NCI-H1436 treated with DMSO at 0.1 percent for 48 hours (cell line): ENCODE data around the gene RASGRF1.

ENCODE experiments used
- DNase-seq: peaks from one replicate; lab custom pipeline; 2025; lab: John Stamatoyannopoulos, UW

Gene RASGRF1

DNA sequence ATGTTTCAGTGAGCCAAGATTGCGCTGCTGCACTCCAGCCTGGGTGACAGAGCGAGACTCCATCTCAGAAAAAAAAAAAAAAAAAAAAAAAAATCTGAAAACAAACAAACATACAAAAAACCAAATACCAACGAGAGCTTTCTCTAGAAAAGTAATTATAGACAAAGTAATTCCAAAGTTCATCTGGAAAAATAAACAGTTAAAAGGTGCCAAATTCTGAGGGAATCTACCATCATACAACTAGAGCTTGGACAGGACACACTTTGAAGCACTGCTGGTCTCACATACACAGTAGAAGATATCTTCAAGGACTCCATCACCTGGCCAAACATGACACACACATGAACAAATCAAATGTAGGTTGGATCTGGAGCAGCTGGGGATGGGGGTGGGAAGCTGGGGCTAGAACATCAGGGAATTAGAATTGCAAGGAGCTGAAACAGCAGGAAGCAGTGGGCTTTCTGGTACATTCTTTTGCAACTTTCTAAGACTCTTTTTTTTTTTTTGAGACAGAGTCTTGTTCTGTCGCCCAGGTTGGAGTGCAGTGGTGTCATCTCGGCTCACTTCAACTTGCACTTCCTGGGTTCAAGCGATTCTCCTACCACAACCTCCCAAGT is 104.6 kb downstream of the RASGRF1 start:
- no peak for DNase-seq

DNA sequence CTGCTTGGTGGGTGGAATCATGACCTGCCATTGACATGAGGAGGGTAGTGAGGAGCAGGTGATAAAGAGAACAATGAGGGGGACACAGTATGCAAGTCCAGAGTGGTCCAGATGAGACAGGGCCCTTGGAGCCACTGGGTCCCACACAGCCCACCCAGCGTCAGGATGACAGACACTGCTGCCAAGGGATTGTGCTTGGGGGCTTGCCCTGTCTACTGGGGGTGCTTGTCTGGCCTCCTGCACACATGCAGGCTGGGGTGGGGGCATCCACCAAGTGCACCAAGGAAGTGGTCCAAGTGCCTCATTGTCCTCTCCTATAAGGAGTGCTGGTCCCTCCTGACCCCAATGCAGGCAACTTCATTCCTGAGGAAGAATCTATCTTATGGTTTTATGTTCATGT is 106.5 kb downstream of the RASGRF1 start:
- DNase-seq, result no peak

DNA sequence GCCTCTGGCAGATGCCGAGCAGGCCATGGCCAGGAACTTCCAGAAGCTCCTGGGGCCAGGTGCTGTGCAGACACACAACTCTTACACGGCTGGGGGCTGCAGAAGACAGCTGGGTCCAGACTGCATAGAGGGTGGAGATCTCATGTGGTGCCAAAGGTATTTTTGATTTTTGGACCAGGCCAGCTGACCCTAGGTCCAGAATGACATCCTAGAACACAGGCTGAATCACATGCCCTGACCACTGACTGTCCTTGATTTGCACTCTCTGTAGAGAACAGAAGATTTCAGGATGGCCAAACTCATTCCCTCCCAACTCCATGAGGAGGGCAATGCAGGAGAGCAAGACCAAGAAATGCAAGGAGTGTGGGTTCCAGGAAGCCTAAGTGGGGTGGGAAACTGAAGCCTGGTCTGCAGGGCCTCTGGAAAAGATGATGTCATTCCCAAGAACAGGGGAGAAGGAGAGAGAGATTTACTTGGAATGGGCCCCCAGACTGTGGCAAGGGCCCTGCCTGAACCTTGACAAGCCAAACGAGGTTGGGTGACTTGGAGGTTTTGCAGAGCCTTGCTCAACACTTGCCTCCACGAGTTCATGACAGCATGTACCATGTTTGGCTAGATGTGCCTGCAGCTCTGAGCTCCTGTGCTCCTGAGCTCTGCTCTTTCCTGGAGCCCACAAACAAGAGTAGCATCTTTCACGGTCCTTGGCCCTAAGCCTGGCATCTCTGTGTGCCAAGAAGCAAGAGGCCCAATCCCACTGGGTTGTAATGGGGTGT is 107.2 kb downstream of the RASGRF1 start:
- no peak for DNase-seq

DNA sequence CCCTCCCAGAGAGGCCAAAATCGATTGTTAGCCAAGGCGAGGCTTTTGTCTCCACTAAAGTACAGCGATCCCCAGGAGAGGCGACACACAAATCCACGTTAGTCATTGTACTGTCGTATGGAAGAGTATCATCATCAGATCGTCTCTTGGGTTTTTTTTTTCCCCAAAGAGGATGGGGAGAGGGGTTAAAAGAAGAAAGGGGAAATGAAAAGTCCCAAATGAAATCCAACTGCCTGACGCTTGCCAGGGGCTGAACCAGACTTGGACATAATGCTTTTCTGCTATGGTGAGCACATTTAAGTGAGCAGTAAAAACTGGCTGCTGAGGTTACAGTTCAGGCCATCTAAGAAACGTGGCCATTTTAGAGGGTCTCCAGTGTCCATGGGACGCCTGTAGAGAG is 107.8 kb downstream of the RASGRF1 start:
- DNase-seq, result no peak

DNA sequence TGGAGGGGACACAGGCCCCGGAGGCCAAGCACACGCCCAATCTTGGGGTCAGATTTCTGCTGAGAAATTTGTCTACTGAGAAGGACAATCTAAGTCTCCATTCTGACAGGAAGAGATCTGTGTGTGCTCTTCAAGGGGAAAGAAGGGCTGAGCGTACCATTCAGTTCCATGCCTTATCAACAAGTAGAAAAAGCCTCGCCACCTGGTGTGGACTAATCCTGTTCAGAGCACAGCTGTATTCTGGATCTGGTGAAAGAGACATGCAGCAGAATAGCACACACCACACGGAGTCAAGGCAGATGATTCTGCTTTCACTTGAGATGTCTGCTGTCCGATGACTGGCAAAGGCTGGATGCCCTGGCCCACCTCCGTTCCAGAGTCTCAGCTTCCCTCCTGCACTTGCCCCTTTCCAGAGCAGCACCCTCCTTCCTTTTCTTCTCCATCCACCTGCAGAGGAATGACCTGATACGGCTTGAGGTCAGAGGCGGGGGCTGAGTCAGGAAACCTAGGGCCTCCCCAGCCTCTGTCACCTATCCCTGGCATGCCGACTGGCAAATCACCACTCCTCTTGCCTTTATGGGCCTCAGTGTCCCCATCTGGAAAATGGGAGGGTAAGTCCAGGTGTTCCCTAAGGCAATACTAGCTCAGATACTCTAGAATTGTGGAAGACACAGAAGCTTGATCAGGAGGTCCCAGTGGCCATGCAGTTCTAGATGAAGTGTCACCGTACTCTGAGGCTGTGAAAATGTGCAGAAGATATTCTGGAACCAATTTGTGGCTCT is 108.9 kb downstream of the RASGRF1 start:
- DNase-seq, result no peak

DNA sequence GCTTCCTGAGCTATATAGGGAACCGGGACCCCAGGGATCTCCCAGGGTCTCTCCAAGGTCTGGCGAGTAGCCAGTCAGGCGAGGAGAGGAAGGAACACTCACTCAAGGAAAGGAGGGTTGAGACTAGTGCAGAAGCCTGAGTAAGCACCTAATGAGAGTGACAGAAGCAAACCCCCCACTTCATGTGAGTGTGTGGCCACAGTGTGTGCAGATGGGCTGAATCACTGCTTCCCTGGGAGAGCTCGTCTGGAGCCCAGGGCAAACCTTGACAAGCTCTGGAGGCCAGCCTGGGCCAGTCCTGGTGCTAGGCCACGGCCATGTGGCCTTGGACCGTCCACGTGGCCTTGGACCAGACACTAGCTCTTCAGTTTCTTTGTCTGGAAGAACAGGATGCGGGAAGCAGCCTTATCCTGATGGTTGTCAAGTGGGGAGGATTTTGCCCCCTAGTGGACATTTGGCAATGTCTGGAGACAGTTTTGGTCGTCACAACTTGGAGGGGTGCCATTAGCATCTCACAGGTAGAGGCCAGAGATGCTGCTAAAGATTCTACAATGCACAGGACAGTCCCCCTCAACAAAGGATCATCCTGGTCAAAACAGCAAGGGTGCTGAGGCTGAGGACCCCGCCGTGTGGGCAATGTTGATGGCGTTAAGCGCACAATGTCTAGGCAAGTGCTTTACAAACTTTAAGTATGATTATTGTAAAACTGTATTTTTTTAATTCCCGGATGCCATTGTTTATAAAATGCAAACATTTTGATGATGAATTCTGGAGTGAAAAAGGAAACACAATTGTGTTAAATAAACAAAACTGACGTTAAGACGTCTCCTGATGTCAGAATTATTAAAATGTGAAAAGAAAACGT is 110.9 kb downstream of the RASGRF1 start:
- DNase-seq, result no peak

DNA sequence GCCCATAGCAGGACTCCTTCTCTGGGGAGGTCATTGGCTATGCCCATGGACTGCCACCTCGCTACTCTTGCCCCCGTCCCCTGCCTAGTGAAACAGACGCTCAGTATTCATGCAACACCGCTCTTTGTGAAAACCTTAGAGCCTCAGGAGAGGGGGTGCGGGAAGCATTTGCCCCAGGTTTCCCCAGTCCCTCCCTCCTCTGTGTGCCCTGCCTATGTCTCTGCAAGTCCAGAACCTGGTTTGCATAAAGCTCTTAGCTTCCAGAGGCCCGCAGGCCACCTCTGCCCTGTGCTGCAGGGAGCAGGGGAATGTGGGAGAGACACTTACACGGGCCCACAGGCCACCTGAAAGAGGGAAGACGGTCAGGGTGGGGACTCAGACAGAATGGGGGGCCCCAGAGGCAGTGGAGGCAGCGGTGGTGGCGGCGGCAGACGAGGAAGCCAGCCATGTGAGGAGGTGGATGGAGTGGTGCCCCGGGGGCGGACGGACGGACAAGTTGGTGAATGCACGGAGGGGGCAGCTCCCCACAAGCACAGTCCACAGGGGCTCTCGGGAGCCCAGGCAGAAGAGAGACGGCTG is 111.9 kb downstream of the RASGRF1 start:
- no peak for DNase-seq

DNA sequence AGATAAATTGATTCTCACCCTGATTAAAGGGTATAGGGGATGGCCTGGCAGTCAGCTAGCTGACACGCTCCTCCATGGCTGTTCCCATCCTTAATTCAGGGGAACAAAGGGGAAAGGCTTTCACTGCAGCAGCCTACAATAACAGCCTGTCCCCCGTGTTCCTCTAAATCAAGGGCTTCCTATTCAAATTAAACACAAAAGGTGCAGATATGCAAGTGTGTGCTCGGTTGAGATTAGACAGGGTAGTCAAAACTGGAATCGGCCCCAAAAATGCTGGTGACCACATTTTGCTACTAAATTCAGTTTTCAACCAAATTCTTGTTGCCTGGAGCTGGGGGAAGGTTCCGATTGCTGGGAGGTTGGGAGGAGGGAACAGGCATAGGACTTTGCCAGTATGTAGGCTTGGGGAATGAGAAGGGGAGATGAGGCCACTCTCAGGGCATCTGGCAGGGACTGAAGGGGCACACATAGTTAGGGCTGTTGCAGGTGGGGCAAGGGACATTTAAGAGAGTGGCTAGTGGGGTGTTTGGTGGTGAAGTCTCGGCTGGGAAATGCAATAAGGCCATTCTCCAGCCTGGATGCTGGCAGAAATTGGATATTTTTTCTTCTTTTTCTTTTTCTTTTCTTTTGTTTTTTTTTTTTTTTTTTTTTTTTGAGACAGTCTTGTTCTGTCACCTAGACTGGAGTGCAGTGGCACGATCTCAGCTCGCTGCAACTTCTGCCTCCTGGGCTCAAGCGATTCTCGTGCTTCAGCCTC is 112.8 kb downstream of the RASGRF1 start:
- DNase-seq, result no peak

DNA sequence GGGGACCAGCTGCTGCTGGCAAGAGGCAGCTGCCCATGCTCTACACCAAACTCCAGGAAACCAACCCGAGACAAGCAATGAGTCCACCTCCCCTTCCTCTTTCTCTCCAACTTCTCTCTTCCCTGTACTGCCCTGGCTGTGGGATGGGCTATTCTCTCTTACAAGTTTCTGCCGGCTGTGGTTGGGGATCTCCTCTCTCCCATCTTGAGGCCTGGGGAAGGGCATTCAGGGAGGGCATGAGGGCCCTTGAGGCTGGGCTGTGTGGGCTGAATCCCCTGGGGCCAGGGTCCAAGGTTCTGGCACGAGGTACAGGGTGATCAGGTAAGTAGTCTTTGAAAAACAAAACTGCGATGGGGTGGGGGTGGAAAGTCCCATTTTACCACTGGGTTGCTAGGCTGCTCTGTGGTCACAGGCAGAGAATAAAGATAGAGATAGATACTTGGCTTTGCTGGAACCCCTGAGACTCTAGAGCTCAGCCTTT is 113.4 kb downstream of the RASGRF1 start:
- no peak for DNase-seq

DNA sequence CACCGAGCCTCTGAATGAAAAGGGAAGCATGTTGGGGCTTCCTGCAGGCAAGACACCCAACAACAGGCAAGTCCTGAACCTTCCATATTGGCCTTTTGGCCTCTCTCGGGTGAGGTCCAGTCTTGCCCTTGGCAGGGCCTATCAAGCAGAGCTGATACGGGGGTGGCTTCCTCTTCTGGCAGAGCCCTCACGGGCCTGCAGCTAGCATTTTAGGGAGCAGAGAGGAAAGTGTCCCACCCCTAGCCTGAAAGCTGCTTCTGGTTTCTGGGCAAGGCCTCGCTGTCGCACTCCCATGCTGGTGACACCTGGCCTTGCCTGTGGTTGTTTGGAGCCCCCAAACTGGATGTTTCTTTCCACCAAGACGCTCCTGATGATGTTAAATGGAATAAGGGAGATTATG is 113.9 kb downstream of the RASGRF1 start:
- DNase-seq, result no peak

DNA sequence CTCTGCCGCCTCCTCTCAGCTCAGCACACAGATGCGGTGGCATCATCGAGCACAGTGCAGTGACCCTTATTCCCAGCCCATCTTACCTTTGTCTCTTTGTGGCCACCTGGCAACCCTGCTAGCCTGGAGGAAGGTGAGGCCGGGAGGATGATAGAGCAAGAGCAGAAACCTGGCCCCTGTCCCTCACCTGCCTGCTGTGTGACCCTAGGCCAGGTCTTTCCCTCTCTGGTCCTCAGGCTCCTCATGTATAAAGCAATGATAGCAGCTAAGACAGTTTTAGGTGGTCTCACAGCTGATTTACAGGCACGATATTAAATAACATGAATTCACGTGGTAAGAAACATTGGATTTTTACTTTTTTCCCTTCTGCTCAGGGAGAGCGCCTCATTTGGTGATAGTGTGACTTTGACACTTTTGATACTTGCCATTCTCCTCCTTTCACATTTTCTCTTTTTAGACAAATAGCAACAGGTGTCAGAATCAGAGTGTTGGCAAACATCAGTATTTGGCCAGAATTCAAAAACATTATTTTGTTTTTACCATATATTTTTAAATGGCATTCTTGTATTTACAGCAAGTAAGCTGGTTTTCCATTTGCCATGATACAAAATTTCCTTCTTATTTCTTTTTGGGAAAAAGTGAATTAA is 116.2 kb downstream of the RASGRF1 start:
- DNase-seq, result no peak

DNA sequence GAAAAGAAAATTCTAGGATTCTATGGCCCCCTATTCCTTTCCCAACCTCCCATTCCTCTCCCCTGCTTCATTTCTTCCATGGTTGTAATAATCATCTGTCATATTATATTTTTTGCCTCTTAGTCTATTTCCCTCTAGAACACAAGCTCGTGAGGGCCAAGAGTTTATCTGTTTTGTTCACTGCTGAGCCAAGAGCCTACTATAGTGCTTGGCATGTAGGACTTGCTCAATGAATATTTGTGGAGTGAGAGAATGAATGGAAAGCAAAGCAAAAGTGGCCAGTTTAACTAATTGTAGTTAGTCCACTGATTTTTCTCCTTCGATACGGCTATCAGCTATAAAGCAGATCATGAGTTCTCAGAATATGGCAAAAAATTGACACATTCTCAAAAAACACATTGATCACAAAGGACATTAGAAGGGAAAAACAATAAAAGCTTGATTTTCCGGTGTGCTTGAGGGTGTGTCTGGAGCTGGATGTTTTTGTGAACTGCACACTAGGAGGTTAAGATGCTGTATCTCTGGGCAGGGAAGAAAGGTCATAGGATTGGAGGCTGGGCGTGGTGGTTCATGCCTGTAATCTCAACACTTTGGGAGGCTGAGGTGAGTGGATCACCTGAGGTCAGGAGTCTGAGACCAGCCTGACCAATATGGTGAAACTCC is 120.8 kb downstream of the RASGRF1 start:
- no peak for DNase-seq

DNA sequence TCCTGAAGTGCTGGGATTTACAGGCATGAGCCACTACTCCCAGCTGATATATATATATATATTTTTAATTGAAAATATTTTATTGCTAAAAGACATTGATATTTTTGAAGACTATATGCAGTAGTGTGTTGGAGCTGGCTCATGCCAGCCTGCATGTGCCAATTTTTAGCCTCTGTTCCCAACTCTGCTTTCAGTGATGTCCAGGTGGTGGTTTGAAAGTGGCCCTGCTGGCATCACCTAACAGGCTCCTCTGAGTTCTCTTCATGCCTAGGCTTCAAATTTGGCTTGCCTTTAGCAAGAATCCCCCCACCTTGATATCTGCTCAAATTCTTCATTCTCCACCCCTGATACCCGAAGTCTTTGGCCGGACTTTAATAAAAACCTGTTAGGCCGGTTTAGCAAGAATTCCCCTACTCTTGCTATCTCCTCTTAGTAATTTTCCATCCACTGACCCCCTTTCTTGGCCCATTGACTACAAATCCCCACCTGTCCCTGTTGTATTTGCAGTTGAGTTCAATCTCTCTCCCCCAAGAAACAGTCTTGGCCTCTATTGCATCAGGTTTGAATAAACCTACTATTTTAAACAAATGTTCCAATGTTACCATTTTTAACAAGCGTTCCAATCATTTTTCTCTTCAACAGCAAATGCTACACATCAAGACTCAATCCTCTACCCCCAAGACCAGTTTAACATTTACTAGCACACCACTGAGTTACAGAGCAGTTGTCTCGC is 121.9 kb downstream of the RASGRF1 start:
- DNase-seq, result no peak

DNA sequence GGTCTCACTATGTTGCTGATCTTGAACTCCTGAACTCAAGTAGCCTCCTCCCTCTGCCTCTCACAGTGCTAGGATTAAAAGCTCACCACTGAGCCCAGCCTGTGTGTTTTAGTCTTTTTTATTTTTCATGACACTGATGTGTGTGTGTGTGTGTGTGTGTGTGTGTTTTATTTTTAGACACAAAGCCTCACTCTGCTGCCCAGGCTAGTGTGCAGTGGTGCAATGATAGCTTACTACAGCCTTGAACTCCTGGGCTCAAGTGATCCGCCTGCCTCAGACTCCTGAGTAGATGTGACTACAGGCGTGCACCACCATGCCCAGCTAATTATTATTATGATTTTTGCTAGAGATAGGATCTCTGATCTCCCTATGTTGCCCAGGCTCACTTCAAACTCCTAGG is 122.5 kb downstream of the RASGRF1 start:
- DNase-seq, result no peak

DNA sequence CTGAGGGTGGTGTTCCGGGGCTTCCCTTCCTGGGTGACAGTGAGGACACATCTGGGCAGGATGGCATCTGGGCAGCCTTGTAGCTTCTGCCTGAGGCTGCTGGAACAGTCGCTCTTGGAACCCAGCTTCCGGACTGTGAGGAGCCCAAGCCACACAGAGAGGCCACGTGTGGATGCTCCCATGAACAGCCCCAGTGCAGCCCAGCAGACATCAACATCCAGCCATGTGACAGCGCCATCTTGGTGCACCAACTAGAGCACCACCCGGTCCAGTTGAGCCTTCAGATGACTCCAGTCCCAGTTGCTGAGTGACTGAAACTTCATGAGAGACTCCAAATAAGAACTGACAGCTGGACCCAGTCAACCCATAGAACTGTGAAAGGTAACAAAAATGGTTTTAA is 130.3 kb downstream of the RASGRF1 start:
- DNase-seq, result no peak

DNA sequence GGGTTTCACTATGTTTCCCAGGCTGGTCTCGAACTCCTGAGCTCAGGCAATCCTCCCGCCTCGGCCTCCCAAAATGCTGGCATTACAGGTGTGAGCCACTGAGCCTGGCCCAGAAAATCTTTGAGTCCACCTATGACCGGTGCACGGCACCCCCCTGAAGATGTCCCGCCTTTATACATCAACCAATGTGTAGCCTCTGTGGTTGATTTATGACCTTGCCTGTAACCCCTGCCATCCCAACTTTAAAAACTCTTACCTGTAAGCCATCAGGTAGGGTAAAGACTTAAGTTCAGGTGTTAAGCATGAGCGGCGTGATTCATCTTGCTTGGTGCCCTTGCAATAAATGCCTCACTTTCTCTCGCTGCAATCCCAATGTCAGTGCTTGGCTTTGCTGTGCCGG is 131.2 kb downstream of the RASGRF1 start:
- no peak for DNase-seq

DNA sequence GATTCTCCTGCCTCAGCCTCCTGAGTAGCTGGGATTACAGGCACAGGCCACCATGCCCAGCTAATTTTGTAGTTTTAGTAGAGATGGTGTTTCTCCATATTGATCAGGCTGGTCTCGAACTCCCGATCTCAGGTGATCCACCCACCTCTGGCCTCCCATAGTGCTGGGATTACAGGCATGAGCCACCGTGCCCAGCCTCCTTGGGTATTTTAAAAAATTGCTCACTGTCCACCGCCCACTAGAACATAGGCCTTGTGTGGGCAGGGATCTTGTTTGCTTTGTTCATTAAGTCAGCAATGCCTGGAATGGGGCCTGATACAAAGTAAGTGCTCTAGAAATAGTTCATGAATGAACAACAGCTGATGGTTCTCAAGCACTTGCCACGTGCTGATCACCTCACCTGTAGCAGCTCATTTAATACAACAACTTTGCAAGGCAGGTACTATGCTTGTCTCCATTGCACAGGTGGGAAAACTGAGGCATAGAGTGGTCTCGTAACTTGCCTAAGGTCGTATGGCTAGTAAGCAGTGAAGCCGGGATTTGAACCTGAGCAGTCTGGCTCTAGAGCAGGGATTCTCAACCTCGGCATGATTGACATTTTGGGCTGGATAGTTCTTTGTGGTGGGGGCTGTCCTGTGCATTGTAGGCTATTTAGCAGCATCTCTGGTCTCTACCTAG is 133.0 kb downstream of the RASGRF1 start:
- no peak for DNase-seq

DNA sequence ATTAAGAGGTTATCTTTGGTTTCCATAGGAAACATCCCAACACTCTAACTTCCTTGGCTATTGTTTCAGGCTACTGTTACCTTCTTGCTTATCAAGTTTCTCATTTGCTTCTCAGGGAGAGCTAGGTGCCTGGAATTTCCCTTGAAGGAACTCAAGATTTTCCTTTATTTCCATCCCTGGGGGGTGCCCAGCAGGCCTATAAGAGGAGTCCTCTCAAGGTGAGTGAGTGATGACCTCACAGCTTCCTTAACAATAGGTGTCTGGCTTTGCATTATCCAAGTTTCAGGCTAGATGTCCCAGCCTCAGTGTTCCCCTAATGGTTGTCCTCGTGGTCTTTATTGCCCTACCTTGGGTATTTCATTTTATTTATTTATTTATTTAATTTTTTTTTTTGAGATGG is 133.6 kb downstream of the RASGRF1 start:
- DNase-seq, result no peak

DNA sequence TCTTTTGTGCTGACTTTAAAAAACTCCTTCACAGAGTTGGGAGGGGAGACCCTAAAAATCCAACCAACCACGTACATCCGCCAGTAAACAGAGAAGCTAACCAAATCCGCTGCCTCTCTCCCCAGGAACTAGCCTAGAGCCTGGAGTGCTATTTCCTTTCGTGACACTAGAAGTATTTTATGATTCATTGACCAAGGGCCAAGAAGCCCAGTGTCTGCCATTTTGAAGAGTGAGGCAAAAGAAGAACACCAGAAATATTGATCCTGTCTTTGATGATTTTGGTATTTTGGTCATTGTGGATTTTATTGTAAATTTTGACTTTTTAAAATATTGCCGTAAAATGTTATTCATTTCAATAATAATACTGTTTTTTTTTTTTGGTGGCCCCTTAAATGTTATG is 135.2 kb downstream of the RASGRF1 start:
- no peak for DNase-seq
